NCI-H510A (cell line): Measurements from ENCODE around the gene WNK2.

Experiments used
- DNase-seq: peaks from one replicate; lab custom pipeline; 2025; lab: John Stamatoyannopoulos, UW

Gene WNK2

DNA sequence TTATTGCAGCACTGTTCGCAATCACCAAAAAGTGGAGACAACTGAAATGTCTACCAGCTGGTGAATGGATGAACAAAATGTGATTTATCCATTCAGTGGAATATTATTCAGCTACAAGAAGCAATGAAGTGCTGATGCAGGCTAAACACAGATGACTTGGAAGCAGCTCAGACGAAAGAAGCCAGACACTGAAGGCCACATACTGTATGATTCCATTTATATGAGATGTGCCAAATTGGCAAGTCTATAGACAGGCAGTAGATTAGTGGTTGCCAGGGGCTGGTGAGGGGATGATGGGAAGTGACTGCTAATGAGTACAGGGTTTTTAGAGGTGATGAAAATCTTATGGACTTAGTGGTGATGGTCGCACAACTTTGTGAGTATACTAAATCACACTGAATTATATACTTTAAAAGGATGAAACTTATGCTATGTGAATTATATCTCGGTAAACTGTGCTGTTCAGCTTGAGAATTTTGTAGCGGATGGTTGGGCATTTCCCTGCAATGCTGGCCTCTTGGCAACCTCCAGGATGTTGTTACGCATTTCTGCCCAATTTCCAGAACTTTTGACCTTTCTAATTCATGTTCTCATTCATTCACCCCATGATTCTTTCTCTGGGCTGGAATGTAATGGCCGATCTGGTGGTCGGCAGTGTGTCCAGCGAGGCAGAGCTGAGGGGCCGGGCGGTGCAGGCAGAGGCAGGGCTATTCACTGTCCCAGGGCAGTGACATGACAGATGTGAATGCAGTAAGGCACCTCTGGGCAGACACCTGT lies 22.0 kb upstream of the WNK2 start:
- no peak for DNase-seq

DNA sequence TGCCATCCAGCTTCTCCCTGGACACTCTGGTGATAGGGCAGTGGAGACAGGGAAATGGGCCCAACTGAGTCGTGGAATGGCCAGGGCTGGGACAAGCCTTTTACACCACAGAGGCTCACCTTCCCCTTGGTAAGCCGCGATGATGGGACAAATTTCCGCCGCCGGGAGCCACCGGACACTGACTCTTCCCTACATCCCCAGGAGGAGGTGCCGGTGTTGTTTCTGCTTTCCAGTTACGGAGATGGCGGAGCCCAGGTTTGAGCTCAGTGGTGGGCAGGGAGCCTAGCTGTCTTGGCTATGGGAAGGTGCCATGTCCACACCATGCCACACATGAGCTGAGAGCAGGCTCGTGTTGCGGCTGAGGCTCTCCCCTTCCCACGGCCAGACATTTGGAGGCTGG lies 19.9 kb upstream of the WNK2 start:
- no peak for DNase-seq

DNA sequence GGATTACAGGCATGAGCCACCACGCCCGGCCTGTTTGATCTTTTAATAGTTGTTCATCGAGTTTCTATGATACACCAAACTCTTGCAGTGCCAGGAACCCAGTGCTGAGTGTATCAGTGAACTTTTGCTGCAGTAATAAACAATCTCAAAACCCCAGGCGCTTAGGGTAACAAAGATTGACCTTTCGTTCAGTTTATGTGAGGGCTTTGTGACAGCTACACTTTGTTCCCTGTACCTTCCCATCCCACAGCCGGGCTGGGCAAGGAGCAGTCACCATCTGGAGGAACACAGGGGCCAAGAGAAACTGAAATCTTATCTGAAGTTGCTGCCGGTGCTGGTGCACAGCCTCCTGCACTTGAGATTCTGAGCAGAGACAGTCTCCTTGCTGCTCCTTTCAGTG lies 17.2 kb upstream of the WNK2 start:
- no peak for DNase-seq

DNA sequence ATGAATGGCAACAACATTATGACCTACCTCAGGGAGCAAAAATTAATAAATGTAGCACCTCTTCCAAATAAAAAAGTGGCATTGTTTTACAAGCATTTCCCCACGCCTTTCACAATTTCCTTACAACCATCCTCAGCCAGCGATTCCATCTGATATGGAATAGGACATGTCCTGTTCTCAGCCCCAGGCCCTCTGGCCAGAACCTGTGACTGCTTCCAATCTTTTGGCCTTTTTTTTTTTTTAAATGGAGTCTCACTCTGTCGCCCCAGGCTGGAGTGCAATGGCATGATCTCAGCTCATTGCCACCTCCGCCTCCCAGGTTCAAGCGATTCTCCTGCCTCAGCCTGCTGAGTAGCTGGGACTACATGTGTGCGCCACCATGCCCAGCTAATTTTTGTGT lies 16.8 kb upstream of the WNK2 start:
- no peak for DNase-seq

DNA sequence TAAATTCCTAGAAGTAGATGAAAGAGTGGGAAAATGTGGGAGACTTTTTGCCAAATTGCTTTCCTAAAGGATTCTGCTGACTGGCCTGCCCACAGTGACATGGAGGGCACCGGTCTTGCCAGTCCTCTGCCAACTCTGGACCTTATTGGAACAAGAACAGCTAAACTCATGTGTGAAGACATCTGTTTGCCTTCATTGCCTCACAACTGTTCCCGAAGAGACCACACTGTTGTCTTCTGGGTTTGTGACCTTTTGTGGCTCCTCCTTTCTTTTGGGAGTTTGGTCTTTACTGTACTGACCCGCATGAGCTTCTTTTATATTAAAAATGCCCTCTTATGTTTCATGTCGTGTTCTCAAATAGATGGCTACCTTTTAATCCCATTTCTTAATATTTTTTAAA lies 16.1 kb upstream of the WNK2 start:
- no peak for DNase-seq

DNA sequence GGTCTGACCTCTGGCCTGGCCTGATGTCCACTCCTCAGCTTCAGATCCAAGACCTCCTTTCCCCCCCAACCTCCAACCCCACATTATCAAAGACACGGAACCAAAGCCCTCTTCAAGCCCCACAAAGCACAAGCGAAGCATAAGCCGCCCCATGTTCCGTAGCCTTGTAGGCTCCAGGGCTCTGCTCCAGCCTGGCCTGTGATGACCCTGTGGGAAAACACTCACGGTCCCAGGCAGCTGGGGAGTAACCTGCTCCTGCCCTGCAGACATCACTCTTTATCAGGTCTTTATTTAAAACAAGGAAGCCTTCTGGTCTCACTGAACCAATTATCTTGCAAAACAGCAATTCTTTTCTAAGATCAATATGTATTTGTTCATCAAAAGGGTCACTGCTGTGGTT lies 15.4 kb upstream of the WNK2 start:
- DNase-seq: no peak

DNA sequence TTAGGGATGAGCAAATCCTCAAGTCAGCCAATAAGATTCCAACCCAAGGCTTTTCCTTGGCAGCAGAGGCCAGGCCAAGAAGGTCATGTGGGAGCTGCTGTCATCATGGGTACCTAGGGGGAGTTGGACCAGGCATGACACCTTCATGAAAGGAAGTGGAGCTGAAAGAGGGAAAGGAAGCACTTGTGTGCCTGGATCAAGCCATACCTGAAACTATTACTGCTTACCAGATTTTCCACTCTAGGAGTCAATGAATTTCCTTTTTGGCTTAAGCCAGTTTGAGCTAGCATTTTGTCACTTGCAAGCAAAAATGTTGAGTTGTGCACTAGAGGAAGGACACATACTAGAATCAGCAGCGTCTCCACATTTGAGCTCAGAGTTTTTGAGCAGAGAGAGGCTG lies 14.5 kb upstream of the WNK2 start:
- no peak for DNase-seq

DNA sequence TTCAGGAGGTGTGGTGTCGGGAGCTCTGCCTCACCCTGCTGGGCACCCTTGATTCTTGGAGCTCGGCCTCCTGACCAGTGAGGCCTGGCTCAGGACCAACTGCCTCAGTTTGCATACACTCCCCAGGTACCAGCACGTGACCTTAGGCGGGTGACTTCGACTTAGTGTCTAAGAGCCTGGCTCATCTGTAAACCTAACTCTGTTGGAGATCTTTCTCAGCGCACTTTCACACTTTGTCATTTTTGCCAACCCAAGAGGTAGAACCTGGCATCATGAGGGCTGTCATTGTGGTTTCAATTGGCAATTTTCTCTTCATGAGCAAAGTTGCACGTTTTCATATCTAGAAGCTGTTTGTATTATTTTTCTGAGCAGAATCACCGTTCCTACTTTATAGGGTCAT lies 13.4 kb upstream of the WNK2 start:
- no peak for DNase-seq

DNA sequence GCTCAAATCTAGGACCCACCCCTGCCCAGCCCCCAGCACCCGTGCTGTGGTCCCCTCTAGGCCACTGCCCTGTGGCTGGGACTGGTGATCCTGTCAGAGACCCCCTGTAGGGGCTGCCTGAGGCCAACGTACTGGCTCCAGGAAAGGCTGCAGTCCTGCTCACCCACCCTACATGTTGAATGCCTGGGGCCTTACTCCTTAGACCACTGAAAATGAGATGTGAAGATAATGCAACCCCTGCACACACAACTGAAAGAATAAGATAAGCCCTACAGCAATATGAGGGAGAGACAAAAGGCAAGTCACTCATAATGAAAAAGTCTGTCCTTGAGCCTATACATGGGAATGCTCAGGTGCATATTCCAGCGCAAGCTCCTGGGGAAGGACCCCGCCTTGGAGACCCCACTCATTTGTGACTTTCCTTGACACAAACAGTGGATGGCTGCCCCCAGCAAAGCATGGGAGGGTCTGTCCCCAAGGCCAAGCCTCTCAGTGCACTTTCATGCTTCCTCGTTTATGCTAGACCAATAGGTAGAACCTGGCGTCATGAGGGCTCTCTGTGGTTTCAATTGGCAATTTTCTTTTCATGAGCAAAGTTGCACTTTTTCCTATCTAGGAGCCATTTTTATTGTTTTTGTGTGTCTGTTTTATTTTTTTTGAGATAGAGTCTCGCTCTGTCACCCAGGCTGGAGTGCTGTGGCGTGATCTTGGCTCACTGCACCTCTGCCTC lies 12.5 kb upstream of the WNK2 start:
- no peak for DNase-seq

DNA sequence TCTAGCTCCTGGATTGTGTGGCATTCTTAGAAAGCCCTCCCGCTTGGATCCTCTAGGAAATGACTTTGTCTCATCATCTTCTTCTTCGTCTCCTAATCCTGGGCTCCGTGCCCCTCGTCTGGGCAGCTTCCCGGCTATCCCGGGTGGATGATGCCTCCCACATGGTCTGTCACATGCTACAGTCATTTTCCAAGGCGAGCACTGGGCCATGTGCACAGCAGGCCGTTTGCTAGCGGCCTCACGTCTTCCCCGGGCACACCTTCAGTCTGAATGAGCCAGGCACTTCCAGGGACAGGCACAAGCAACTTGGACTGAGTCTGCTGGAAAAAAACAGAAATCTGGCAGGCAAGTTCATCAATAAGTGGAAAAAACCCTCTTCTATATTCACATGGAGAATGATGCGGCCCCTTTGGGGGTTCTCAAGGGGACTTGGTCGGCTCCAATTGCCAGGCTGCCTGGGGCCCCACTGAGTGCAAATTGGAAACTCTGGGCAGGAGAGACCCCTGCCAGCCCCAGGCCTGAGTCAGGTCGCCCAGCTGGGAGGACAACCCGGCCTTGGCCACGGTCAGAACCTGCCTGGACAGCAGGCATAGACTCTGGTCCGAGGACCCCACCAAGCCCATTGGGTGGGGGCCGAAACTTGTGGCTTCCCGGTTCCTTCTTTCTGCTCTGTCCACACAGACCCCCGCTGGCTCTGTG lies 11.1 kb upstream of the WNK2 start:
- DNase-seq: no peak

DNA sequence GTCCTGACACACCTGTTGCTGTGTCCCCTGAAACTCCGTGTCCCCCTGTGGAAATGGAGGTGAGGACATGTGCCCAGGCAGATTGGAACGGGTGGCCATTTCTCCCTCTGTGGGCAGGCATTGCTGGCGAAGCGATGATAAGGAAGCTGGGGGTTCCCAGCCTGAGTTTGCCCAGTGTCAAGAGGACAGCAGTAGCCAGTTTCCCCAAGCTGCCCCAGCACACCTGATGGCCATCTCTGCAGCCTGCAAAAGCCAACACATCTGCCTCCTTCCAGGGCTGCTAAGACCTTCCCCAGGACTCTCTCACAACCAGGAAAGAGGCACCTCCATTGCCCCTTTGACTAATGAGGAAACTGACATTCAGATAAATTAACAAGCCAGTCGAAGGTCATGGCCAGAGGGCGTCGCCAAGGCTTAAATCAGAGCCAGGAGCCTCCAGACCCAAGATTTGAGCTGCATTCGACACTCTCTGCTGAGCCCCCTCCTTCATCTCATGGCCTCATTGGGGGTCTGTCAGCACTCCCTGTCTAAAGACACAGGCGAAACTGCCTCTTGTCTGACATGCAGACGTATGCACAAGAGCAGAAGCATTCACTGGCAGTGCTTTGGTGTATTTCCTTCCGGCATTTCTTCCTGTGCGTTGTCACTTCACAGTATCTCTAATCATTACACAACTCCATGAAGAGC lies 10.4 kb upstream of the WNK2 start:
- DNase-seq: no peak

DNA sequence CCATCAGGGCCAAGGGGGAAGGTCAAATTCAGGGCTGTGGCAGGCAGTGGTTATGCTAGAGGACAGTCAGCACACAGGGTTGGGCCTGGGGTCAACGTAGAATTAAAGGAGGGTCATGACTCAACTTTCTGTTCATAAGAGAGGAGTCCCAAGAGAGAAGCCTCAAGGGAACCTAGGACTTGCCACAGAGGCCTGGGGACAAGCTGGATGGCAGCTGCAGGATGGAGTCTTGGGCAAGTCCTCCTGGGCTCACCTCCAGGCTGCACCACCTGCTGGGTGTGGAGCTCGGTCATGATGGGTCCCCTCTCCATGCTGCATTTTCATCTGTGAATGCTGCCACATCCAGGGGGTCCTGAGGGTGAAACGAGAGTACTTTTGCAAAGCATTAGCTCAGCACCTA lies 9.0 kb upstream of the WNK2 start:
- no peak for DNase-seq

DNA sequence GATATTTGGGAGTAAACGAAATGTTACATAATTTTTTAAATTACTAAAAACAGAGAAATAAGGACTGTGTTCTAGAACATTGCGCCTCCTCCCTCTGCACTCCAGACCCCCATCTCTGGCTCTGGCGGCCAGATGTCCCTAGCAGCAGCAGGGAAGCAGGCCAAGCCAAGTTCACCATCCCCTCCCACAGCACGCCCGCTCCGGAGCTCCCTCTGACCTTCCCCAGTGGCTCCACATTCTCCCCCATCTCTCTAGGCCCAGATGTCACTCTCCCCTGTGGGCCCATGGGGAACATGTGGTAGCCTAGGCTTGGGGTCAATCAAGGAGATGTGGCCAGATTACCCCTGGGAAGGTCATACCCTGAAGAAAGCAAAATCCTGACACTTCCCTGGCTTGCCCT lies 6.3 kb upstream of the WNK2 start:
- no peak for DNase-seq

DNA sequence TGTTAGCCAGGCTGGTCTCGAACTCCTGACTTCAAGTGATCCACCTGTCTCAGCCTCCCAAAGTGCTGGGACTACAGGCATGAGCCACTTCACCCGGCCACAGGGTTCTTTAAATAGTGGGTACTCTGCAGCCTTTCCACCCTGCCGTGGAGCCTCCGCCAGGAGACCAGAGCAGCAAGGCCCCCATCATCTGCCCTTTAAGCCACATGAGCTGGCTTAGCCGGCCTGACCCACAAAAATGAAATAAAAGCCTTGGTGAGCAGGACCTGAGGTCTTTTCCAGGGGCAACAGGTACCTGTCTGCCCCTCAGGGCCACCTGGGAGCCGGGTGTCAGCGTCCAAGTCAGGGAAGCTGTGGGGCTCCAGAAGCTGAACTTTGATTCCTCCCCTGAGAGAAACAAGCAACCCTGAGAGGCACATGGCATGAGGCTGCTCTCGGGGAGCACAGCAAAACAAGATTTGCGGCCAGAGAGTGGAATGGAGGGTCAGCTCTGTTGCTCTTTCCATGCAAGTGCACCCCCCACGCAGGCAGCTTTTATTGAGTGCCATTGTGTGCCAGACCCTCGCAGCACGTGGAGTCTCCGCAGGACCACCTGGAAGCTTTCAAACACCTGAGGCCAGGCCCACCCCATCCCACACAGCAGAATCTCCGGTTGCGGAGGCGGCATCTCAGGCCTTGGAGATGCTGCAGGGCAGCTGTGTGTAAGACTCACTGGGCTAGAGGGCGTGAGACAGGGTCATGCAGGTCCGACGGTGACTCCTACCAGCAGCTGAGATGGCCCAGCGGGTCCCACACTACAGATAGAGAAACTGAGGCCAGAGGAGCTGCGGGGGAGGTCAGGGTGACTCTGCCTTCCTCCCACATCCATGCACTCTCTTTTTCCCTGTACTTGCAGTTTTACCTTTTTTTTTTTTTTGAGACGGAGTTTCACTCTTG lies 4.8 kb upstream of the WNK2 start:
- no peak for DNase-seq

DNA sequence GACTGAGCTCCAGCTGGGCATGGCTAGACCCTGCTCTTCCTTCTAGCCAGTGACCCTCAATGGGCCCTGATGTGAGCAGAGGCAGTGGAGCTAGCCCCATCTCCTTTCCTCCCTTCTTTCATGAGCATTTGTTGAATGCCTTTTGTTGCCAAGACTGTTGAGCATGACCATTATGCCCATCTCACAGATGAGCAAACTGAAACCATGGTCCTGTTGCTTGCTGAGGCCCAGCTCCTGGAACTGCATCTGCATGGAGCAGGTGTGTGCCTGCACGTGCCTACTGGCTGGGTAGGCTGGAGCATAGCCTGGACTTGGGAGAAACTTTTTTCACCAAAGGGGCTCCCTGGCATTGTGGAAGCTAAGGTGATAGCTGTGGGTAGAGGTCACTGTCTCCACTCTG lies 3.0 kb upstream of the WNK2 start:
- no peak for DNase-seq

DNA sequence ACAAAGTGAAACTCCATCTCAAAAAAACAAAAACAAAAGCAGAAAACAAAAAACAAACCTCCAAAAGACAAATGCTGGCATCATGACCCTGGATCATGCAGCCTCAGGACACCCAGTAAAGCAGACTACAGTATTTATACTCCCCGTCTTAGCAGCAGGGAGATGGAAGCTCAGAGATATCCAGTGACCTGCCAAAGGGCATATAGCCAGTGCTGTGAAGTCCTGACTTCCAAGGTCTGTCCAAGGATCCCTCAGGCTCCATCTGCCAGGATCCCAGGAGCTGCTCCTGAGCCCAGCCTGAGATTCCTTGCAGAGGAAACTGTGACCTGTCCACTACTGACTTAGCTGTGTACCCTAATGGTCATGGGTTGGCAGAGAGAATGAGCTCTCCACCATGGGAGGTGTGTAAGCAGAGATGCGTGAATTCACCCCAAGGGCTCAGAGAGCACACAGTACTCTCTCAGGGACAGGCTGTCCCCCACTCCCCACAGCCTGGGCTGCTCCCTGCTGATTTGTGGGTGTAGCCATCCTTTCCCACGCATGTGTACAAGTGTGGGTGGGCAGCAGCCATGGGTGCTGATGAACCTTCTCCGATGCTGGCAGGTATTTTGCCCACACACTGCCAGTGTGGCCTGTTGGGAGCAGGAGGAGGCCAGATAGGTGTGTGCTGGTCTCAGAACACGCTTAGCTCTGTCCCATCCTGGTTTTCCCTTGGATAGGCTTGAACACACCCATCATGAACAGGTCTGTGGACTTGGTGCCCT lies 2.1 kb upstream of the WNK2 start:
- DNase-seq: no peak

DNA sequence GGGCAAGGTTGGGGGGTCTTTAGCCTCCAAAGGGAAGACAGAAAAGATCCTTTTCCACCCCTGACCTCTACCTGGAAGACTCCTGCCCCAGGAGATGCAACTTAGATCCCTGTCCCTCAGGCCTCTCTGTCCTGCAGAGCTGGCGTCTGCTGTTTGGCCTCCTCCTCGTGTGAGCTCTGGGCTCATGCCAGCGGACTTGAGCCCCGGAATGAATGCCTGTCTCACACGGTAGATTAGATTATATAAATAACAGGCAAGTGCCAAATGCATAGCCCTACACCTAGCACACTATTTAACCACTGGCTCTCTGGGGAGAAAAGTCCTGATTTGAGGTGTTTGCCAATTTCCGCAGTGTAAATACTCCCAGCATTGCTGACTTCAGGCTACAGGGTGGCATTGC lies 1.4 kb upstream of the WNK2 start:
- DNase-seq: no peak

DNA sequence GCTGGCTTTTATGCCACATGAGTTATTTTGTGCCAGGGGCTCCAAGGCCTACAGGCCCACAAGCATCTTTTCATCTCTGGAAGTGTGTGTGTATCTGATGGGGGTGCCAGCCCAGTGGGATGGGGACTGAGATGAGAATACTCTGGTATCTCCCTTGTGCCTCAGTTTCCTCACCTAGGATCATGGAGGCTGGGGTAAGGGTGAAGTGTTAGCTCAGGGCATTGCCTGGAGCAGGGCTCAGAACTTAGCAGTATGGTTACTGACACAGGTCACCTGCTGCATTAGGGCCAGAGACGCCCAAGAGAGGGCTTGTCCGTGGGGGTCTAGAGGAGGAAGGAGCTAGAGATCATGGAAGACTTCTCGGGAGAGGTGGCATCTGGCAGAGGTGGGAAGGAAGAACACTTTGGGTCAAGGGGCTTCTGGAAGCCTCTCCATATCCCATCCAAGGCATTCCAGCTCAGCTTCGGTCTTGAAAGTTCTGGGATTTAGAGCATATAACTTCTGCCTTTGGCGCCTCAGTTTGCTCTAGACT lies 742 bp upstream of the WNK2 start:
- DNase-seq: no peak

DNA sequence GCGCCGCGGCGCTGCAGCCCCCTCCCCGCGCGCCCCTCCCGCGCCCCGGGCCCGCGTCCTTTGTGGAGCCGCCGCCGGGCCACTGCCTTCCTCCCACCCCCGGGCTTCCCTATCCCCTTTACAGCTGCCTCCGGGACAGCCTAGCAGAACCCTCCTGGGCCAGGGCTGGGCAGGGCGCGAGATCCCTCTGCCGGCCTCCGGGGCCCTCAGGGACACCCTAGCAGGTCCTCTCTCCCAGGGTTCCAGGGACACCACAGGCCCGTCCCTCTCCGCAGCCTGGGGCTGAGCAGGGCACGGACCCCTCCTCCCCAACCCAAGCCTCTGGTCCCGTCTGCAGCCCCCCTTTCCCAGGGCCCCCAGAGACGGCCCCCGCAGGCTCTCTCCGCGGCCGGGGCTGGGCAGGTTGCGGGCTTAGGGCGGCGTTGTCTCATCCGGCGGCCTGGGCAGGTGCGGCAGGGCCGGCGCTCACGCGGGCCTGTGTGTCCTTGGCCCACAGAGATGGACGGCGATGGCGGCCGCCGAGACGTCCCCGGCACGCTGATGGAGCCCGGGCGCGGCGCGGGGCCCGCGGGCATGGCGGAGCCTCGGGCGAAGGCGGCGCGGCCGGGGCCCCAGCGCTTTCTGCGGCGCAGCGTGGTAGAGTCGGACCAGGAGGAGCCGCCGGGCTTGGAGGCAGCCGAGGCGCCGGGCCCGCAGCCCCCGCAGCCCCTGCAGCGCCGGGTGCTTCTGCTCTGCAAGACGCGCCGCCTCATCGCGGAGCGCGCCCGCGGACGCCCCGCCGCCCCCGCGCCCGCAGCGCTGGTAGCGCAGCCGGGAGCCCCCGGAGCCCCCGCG lies 710 bp downstream of the WNK2 start:
- DNase-seq: no peak
